CD4-positive, alpha-beta T cell (primary cell): ENCODE results near the gene CCDC71L. TPM values are rescaled to one million over a fixed set of nuclear protein-coding genes. Genes with fewer than 3 reads are reported as not detected.

Experiments used
- ATAC-seq: fragments of 200-7000 bp; cut with Tn5 transposase; one replicate; pipeline ENCODE4 v1.10.0; 2022; ENCODE audit warnings: mild to moderate bottlenecking; ENCODE audit not compliant: poor library complexity
- CTCF ChIA-PET: fragments of 350-600 bp; sonication (Branson Sonifier 250); formaldehyde crosslinking; loops from one replicate; lab custom pipeline; 2021; ENCODE audit warnings: antibody characterized with exemption, inconsistent platforms; lab: Charles Lee
- POLR2A ChIA-PET: fragments of 350-600 bp; sonication (Branson Sonifier 250); formaldehyde crosslinking; loops from one replicate; lab custom pipeline; 2021; ENCODE audit warnings: antibody characterized with exemption, inconsistent platforms; lab: Charles Lee
- DNase-seq, 14 experiments: peaks; one replicate each; pipeline ENCODE4 v3.0.0-alpha.2; 2013 to 2020; ENCODE audit warnings: mixed read lengths in 2 of 14
- H3K27ac ChIP-seq, 2 donors: one replicate each; pipeline versions ENCODE4 v1.5.1 to v1.7.0; 2013; ENCODE audit warnings: low read length in 2 of 2, low read depth in 1 of 2, mild to moderate bottlenecking in 1 of 2
- H3K27me3 ChIP-seq, 2 experiments: 1 replicate in 1 of 2; 2 replicates in 1 of 2; pipeline versions ENCODE4 v1.6.1 to v1.7.0; 2013; ENCODE audit warnings: low read length in 2 of 2, control low read depth in 1 of 2, mild to moderate bottlenecking in 1 of 2, moderate library complexity in 1 of 2; ENCODE audit not compliant: insufficient read depth in 2 of 2, control insufficient read depth in 1 of 2
- H3K36me3 ChIP-seq: one replicate; pipeline ENCODE4 v1.6.1; 2013; ENCODE audit warnings: low read length, control low read depth; ENCODE audit not compliant: insufficient read depth
- H3K4me1 ChIP-seq: one replicate; pipeline ENCODE4 v1.6.1; 2013; ENCODE audit warnings: low read length, control low read depth; ENCODE audit not compliant: insufficient read depth
- H3K4me3 ChIP-seq: one replicate; pipeline ENCODE4 v1.5.1; 2013; ENCODE audit warnings: mild to moderate bottlenecking, low read length, moderate library complexity
- H3K9me3 ChIP-seq, 2 experiments: 1 replicate in 1 of 2; 2 replicates in 1 of 2; pipeline versions ENCODE4 v1.6.1 to v1.7.0; 2013; ENCODE audit warnings: low read length in 2 of 2, mild to moderate bottlenecking in 2 of 2, control low read depth in 1 of 2, moderate library complexity in 1 of 2; ENCODE audit not compliant: control insufficient read depth in 1 of 2, insufficient read depth in 1 of 2
- H3K27ac Mint-ChIP-seq: one replicate; pipeline ENCODE4 v1.8.0; 2020; ENCODE audit warnings: mixed read lengths
- H3K27me3 Mint-ChIP-seq: one replicate; pipeline ENCODE4 v1.8.0; 2021; ENCODE audit warnings: mixed read lengths
- H3K36me3 Mint-ChIP-seq: one replicate; pipeline ENCODE4 v1.8.0; 2021; ENCODE audit warnings: low read depth, mixed read lengths
- H3K4me1 Mint-ChIP-seq: one replicate; pipeline ENCODE4 v1.8.0; 2021; ENCODE audit warnings: low read depth, mixed read lengths
- H3K4me3 Mint-ChIP-seq: one replicate; pipeline ENCODE4 v1.8.0; 2020; ENCODE audit warnings: mild to moderate bottlenecking, mixed read lengths
- H3K9me3 Mint-ChIP-seq: one replicate; pipeline ENCODE4 v1.8.0; 2020; ENCODE audit warnings: mixed read lengths
- intact Hi-C, 2 experiments: fragments of 100-400 bp; cut with DNase I in 1 of 2; cut with micrococcal nuclease in 1 of 2; formaldehyde crosslinking; loops; one replicate each; pipeline versions ENCODE4 v1.15.1 to v1.9.0; 2023 to 2025; cut with DNase I, micrococcal nuclease
- total RNA-seq, 174 experiments: library from RNA in 2 of 174; stranded (reverse) in 2 of 174; gene quantifications; one replicate each; pipeline ENCODE4 v1.2.3 and lab custom pipeline; 2021 to 2026
- TF ChIP-seq, protein P1 (sequence below): fragments of 200-600 bp; IDR thresholded peaks from one replicate; pipeline ENCODE4 v1.8.0; 2022; ENCODE audit warnings: antibody characterized with exemption, mild to moderate bottlenecking

The CCDC71L gene
- total RNA-seq, 2 experiments from 2014 or later: 9.5 to 9.8 TPM

DNA sequence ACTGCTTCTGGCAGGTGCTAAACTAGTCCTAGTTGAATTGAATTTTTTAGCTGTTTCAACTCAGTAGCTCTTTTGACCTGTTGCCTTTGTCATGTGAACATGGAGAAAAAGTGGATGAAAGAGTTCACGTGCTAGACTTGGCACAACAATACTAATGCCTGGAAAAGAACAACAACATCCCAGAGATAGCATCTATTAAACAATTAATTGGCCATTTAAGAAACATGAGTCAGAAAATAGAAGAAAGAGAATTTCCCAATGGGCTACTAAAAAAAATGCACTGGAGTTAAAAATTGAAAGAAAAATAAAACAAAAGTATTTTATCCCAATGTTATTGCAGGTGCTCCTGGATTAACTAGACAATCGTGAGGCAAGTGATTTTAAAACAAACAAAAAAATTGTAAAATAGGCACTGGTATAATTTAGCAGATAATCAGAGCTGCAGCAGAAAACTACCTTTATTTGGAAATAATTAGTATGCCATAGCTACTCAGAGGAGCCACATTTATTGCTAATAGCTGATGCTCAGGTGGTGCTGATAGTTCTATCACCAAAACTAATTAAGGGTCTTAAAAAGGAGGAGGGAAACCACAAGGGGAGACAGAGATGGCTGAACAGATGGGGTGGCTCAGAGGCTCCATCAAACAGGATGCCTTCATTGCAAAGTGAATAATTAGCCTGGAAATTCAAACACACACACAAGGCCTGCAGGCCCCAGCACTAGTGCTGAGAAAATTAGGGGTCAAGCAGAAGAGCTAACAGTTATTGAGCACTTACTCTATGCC, 17.6 kb downstream of the CCDC71L start:
- H3K4me3 Mint-ChIP-seq: no peak overlapping the region

DNA sequence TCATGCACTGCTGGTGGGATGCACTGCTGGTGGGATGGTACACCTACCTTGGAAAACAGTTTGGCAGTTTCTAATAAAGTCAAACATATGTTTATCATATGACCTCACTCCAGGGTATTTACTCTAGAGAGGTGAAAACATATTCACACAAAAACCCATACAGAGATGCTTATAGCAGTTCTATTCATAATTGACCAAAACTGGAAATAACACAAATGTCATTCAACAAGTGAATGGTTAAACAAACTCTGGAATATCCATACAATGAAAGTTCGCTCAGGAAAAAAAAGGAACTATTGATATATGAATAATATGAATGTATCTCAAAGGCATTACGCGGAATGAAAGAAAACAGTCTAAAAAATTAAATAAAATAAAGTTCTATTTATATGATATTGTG, 19.5 kb downstream of the CCDC71L start:
- Histone ChIP-seq H3K36me3 (no peaks in the 10 kb centered on the region), H3K27me3 (no peaks in the 10 kb centered on the region), H3K4me1 (no peaks in the 10 kb centered on the region), H3K4me3 (no peak overlapping the region), H3K27ac (no peak overlapping the region), H3K9me3 (no peaks in the 10 kb centered on the region)
- Mint-ChIP-seq H3K27me3 (peaks cover 9% of the 10 kb centered on the region), H3K4me1 (no peaks in the 10 kb centered on the region), H3K9me3 (no peaks in the 10 kb centered on the region), H3K4me3 (no peak overlapping the region), H3K27ac (no peak overlapping the region), H3K36me3 (no peaks in the 10 kb centered on the region)
- ATAC-seq (no peak), DNase-seq (no peak)
- intact Hi-C loops: no loop called here
- TF ChIP-seq, protein P1, sequence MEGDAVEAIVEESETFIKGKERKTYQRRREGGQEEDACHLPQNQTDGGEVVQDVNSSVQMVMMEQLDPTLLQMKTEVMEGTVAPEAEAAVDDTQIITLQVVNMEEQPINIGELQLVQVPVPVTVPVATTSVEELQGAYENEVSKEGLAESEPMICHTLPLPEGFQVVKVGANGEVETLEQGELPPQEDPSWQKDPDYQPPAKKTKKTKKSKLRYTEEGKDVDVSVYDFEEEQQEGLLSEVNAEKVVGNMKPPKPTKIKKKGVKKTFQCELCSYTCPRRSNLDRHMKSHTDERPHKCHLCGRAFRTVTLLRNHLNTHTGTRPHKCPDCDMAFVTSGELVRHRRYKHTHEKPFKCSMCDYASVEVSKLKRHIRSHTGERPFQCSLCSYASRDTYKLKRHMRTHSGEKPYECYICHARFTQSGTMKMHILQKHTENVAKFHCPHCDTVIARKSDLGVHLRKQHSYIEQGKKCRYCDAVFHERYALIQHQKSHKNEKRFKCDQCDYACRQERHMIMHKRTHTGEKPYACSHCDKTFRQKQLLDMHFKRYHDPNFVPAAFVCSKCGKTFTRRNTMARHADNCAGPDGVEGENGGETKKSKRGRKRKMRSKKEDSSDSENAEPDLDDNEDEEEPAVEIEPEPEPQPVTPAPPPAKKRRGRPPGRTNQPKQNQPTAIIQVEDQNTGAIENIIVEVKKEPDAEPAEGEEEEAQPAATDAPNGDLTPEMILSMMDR: no peak
- CTCF ChIA-PET: no interaction called here
- POLR2A ChIA-PET: interaction anchor here (1.1 kb wide), 1 partner anchor 18 kb away, joined by 3 read pairs; no protein-coding TSS in a partner anchor

More for the DNA sequence above, 17.6 kb downstream of the CCDC71L start:
- ATAC-seq (no peak), DNase-seq (no peak)
- H3K9me3 Mint-ChIP-seq: no peaks in the 10 kb centered on the region
- no peaks in the 10 kb centered on the region for H3K4me1 Mint-ChIP-seq
- H3K27me3 Mint-ChIP-seq: peaks cover 9% of the 10 kb centered on the region
- no peaks in the 10 kb centered on the region for H3K36me3 ChIP-seq
- ChIA-PET CTCF (interaction anchor here (0.9 kb wide), 1 partner anchor 9 kb away, joined by 3 read pairs; no protein-coding TSS in a partner anchor), POLR2A (no interaction called here)
- no peak overlapping the region for H3K4me3 ChIP-seq
- intact Hi-C loops: no loop called here
- no peak overlapping the region for H3K27ac ChIP-seq
- no peaks in the 10 kb centered on the region for H3K27me3 ChIP-seq
- H3K9me3 ChIP-seq: no peaks in the 10 kb centered on the region
- H3K27ac Mint-ChIP-seq: no peak overlapping the region
- no peaks in the 10 kb centered on the region for H3K4me1 ChIP-seq
- H3K36me3 Mint-ChIP-seq: no peaks in the 10 kb centered on the region
- TF ChIP-seq, protein P1: no peak

DNA sequence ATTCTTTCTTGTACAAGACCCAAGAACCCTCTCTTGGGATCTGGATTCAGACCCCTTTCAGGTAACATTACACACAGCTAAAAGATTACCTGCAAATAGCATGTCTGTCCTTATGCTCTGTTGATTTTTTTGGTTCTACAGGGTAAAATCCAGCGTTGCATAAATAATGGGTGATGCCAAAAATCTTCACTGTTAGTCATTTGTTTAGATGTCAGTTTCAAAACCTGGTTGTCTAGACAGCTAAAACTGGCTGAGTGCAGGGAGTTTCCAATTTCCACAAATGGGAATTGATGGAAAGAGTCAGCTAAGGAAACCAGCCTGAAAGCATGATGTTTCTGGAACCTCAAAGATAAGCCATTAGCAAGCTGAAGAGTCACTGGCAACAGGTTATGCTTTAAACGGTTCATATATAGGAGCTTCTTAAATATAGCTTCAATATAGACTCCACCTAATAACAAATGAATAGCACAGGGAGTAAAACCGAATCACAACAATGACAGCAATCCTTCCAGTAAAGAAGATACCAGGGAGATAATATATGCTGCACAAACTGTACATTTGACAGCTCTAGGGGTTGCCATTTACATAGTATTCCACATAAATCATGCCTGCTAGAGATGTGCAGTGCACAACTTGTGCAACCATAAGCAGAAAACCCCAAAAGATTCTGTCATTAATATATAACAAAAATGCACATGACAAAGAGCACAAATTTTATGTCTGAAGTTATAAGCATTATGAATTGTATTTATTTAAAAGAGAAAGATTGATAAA, 20.4 kb downstream of the CCDC71L start:
- Mint-ChIP-seq H3K4me1 (no peaks in the 10 kb centered on the region), H3K36me3 (no peaks in the 10 kb centered on the region), H3K27me3 (peaks cover 10% of the 10 kb centered on the region), H3K9me3 (no peaks in the 10 kb centered on the region), H3K4me3 (no peak overlapping the region), H3K27ac (no peak overlapping the region)
- Histone ChIP-seq H3K4me3 (no peak overlapping the region), H3K4me1 (no peaks in the 10 kb centered on the region), H3K27me3 (no peaks in the 10 kb centered on the region), H3K27ac (no peak overlapping the region), H3K9me3 (no peaks in the 10 kb centered on the region), H3K36me3 (no peaks in the 10 kb centered on the region)
- ATAC-seq (no peak), DNase-seq (no peak)
- POLR2A ChIA-PET: interaction anchor here (1.1 kb wide), 1 partner anchor 19 kb away, joined by 3 read pairs; no protein-coding TSS in a partner anchor
- intact Hi-C loops: no loop called here
- CTCF ChIA-PET: interaction anchor here (0.6 kb wide), 1 partner anchor 98 kb away, joined by 3 read pairs; no protein-coding TSS in a partner anchor
- TF ChIP-seq, protein P1: no peak
